IMR-90 (cell line): ENCODE results near the gene TAGLN3.

Source experiments
- BHLHE40 ChIP-seq: fragments of 150-350 bp; IDR thresholded peaks from 2 replicates; pipeline ENCODE4 v1.6.1; 2016; ENCODE audit warnings: mild to moderate bottlenecking, low read depth, low read length
- CEBPB ChIP-seq: IDR thresholded peaks from 2 replicates; pipeline ENCODE4 v1.6.1; 2012; ENCODE audit warnings: low read depth, low read length, improper control_type of control experiment
- CTCF ChIP-seq: conservative IDR thresholded peaks from 2 replicates; pipeline ENCODE4 v1.5.1; 2012; ENCODE audit warnings: mild to moderate bottlenecking, low read depth, low read length, improper control_type of control experiment
- MAZ ChIP-seq: IDR thresholded peaks from 2 replicates; pipeline ENCODE4 v1.6.1; 2012; ENCODE audit warnings: low read depth, mild to moderate bottlenecking, low read length, improper control_type of control experiment, moderate library complexity, borderline replicate concordance
- POLR2A ChIP-seq: IDR thresholded peaks from 2 replicates; pipeline ENCODE4 v1.6.1; 2012; ENCODE audit warnings: mild to moderate bottlenecking, low read depth, low read length
- RAD21 ChIP-seq: IDR thresholded peaks from 2 replicates; pipeline ENCODE4 v1.6.1; 2012; ENCODE audit warnings: low read length, improper control_type of control experiment
- RCOR1 ChIP-seq: IDR thresholded peaks from 2 replicates; pipeline ENCODE4 v1.6.1; 2012; ENCODE audit warnings: mild to moderate bottlenecking, low read length, improper control_type of control experiment; ENCODE audit not compliant: insufficient replicate concordance
- RFX5 ChIP-seq: IDR thresholded peaks from 2 replicates; pipeline ENCODE4 v1.8.0; 2012; ENCODE audit warnings: low read depth, mild to moderate bottlenecking, low read length, moderate library complexity
- USF2 ChIP-seq: fragments of 150-350 bp; IDR thresholded peaks from 2 replicates; pipeline ENCODE4 v1.6.1; 2017; ENCODE audit warnings: mild to moderate bottlenecking, antibody characterized with exemption, low read length, low read depth

GRCh38 chr3:111951032-111951431 lies 47.7 kb upstream of the TAGLN3 start:
- TF ChIP-seq CTCF, result no peak
- no peak for TF ChIP-seq RAD21
- TF ChIP-seq POLR2A, result no peak
- TF ChIP-seq MAZ, result no peak
- TF ChIP-seq RFX5, result no peak
- TF ChIP-seq USF2, result no peak
- no peak for TF ChIP-seq BHLHE40
- TF ChIP-seq CEBPB, result no peak
- TF ChIP-seq RCOR1, result no peak
